ENCODE measurements around the gene DAB2IP.

The DAB2IP gene

GRCh38 chr9:121725008-121725775 is 73.8 kb downstream of the DAB2IP start:
- H3K9me2 ChIP-seq (replicated peaks; ENCODE audit: insufficient read depth, low read length): no peaks in the 10 kb centered on the region
- no peak overlapping the region for H3K27ac ChIP-seq (ENCODE audit: low read depth, low read length)
- TF ChIP-seq CTCF (IDR thresholded peaks at IDR 0.05; ENCODE audit: insufficient read depth, low read length, poor library complexity, severe bottlenecking) (no peak), EZH2phosphoT487 (conservative IDR thresholded peaks at IDR 0.05; ENCODE audit: low read length) (no peak)
- no peak overlapping the region for H3K9ac ChIP-seq (ENCODE audit: low read length)
- no peaks in the 10 kb centered on the region for H4K20me1 ChIP-seq (ENCODE audit: low read depth, low read length)
- H3K36me3 ChIP-seq (ENCODE audit: low read length): no peaks in the 10 kb centered on the region
- H2AFZ ChIP-seq (ENCODE audit: low read depth, low read length, severe bottlenecking): no peak overlapping the region
- H3K27me3 ChIP-seq (ENCODE audit: low read length): no peaks in the 10 kb centered on the region
- no peaks in the 10 kb centered on the region for H3K79me2 ChIP-seq (ENCODE audit: insufficient read depth, low read length)
- H3K4me3 ChIP-seq (ENCODE audit: insufficient read depth, low read length, poor library complexity, severe bottlenecking): no peak overlapping the region
- H3K4me2 ChIP-seq (ENCODE audit: low read depth, low read length, poor library complexity, severe bottlenecking): no peak overlapping the region
- no peaks in the 10 kb centered on the region for H3F3A ChIP-seq (ENCODE audit: insufficient read depth)
- no peaks in the 10 kb centered on the region for H3K9me3 ChIP-seq (ENCODE audit: insufficient read depth, low read length)

DNA sequence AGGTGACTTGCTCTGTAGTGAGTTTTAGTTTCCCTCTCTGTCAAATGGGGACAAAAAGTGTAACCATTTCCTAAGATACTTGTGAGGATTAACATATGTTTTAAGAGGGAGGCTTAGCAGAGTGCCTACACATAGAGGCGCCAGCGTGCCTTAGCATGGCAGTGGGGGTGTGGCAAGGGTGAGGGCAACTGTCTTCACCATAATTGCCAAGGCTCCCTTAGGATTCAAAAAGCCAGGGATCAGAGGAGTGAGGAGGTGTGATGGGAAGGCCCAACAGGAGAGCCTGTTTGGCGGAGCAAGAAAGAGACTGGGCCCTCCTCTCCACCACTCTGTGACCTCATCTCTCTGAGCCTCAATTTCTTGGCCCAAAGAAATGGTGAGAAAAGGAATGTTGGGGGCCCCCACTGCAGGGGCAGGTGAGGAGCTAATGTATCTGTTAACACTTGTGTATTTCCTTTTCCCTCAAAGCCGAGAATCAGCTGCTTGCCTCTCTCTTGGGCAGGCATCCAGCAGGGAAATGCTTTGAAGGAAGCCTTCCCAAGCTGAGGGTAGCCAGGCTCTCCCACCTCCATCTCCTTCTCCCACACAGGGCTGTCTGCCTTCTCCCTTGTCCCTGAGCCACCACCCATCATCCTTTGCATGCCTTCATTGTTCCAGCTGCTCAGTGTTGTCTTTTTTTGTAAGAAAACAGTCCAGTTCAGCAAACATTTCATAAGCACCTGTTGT is 76.0 kb downstream of the DAB2IP start:
- Histone ChIP-seq H3K27me3 (ENCODE audit: low read length) (no peaks in the 10 kb centered on the region), H3K9me3 (ENCODE audit: insufficient read depth, low read length) (no peaks in the 10 kb centered on the region), H3K9ac (ENCODE audit: low read length) (no peak overlapping the region), H3K4me3 (ENCODE audit: insufficient read depth, low read length, poor library complexity, severe bottlenecking) (no peak overlapping the region), H4K20me1 (ENCODE audit: low read depth, low read length) (no peaks in the 10 kb centered on the region), H3F3A (ENCODE audit: insufficient read depth) (no peaks in the 10 kb centered on the region), H3K9me2 (replicated peaks; ENCODE audit: insufficient read depth, low read length) (no peaks in the 10 kb centered on the region), H3K27ac (ENCODE audit: low read depth, low read length) (no peak overlapping the region), H3K4me2 (ENCODE audit: low read depth, low read length, poor library complexity, severe bottlenecking) (no peak overlapping the region), H3K79me2 (ENCODE audit: insufficient read depth, low read length) (no peaks in the 10 kb centered on the region), H2AFZ (ENCODE audit: low read depth, low read length, severe bottlenecking) (no peak overlapping the region), H3K36me3 (ENCODE audit: low read length) (no peaks in the 10 kb centered on the region)
- TF ChIP-seq CTCF (IDR thresholded peaks at IDR 0.05; ENCODE audit: insufficient read depth, low read length, poor library complexity, severe bottlenecking) (no peak), EZH2phosphoT487 (conservative IDR thresholded peaks at IDR 0.05; ENCODE audit: low read length) (no peak)

- Histone ChIP-seq H2AFZ (ENCODE audit: low read depth, low read length, severe bottlenecking) (no peak overlapping the region), H3K9me2 (replicated peaks; ENCODE audit: insufficient read depth, low read length) (no peaks in the 10 kb centered on the region), H3K27me3 (ENCODE audit: low read length) (no peaks in the 10 kb centered on the region), H3K4me3 (ENCODE audit: insufficient read depth, low read length, poor library complexity, severe bottlenecking) (no peak overlapping the region), H4K20me1 (ENCODE audit: low read depth, low read length) (no peaks in the 10 kb centered on the region), H3K9me3 (ENCODE audit: insufficient read depth, low read length) (no peaks in the 10 kb centered on the region), H3K4me2 (ENCODE audit: low read depth, low read length, poor library complexity, severe bottlenecking) (no peak overlapping the region), H3K27ac (ENCODE audit: low read depth, low read length) (no peak overlapping the region), H3K79me2 (ENCODE audit: insufficient read depth, low read length) (no peaks in the 10 kb centered on the region), H3K9ac (ENCODE audit: low read length) (no peak overlapping the region), H3F3A (ENCODE audit: insufficient read depth) (no peaks in the 10 kb centered on the region), H3K36me3 (ENCODE audit: low read length) (no peaks in the 10 kb centered on the region)
- no peak for TF ChIP-seq EZH2phosphoT487 (conservative IDR thresholded peaks at IDR 0.05; ENCODE audit: low read length)
- no peak for TF ChIP-seq CTCF (IDR thresholded peaks at IDR 0.05; ENCODE audit: insufficient read depth, low read length, poor library complexity, severe bottlenecking)
These were observed 77.5 kb downstream of the DAB2IP start for GRCh38 chr9:121728916-121729315.
